Fibroblast of peridontal ligament (primary cell): Measurements from ENCODE around the gene MIP.
"Not testable (repeated sequence)": the region's sequence is repeated elsewhere in the genome, so short reads cannot be mapped to it uniquely, and the experiment has no call there.

Source experiments
- DNase-seq: peaks from one replicate; pipeline ENCODE4 v3.0.0-alpha.2; 2010; ENCODE audit errors: extremely low read depth

MIP gene

DNA sequence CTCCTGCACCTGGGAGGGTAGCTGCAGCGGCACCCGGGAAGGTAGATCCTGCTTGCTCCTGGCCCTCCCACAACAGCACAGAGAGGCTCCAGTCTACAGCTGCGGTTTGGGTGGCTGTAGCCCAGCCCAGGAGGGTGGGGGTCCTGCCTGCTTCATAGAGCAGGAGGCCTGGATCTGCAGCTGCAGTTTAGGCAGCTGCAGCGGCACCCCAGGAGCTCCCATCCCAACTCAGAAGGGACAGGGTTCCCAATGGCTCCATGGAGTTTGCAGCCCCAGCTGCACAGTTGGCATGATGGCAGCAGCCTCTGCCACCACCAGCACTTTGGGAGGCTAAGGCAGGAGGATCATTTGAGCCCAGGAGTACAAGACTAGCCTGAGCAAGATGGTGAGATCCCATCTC lies 43.7 kb downstream of the MIP start:
- DNase-seq: no peak

DNA sequence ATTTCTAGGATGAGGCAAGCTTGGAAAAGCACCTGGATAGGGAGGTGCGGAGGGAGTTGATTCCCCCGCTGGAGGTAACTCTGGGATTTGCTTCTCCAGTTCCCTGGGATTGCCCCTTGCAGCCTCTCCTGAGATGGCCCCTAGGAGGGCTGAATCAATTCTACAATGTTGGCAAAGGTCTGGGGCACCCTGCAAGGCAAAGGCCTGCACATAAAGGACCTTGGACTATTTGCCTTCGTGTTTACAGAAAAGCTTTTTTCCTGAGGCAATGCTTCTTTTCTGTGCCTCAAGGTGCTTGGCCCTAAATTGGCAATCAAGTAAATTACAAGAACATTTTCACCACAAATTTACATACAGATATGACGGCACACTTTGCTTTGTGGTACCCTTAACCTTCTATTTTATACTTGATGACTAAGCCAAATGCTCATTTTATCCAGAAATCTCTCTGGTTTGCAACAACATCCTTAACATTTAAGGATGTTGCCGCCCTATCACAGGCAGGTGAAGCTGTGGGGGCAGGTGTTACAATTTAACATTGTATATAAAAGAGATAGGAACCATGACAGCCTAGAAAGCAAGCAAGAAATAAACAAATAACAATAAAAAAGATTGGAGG lies 45.5 kb downstream of the MIP start:
- DNase-seq: no peak

DNA sequence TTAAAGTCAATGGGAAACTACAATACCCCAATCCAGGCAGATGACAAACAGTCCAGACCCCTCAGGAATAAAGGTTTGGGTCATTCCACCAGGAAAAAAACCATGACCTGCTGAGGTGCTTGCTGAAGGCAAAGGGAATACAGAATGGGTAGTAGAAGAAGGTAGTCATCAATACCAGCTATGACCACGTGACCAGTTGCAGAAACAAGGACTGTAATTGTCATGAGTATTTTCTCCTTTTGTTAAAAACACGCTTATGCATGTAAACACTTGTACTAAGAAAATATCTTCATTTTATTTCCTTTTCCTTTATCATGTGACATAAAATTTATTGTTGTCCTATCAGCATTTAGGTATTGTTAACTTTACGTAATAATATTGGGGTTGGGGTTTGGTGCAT lies 50.2 kb downstream of the MIP start:
- not testable (repeated sequence) for DNase-seq

DNA sequence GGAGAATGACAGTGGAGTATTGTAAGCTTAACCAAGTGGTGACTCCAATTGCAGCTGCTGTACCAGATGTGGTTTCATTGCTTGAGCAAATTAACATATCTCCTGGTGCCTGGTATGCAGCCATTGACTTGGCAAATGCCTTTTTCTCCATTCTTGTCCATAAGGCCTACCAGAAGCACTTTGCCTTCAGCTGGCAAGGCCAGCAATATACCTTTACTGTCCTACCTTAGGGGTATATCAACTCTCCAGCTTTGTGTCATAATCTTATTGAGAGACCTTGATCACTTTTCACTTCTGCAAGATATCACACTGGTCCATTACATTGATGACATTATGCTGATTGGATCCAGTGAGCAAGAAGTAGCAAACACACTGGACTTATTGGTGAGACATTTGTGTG lies 52.8 kb downstream of the MIP start:
- not testable (repeated sequence) for DNase-seq

DNA sequence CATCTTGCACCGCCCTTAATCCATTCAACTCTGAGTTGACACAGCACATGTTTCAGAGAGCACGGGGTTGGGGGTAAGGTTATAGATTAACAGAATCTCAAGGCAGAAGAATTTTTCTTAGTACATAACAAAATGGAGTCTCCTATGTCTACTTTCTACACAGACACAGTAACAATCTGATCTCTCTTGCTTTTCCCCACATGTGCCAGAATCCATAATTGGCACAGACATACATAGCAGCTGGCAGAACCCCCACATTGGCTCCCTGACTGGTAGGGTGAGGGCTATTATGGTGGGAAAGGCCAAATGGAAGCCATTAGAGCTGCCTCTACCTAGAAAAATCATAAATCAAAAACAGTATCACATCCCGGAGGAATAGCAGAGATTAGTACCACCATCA lies 53.3 kb downstream of the MIP start:
- DNase-seq: not testable (repeated sequence)
